ENCODE results near the gene IL17RE.
A peak's percentile ranks its signal among the peaks of the same experiment; 100 is the strongest.
"Not testable (repeated sequence)": the region's sequence is repeated elsewhere in the genome, so short reads cannot be mapped to it uniquely, and the experiment has no call there.

IL17RE gene

DNA sequence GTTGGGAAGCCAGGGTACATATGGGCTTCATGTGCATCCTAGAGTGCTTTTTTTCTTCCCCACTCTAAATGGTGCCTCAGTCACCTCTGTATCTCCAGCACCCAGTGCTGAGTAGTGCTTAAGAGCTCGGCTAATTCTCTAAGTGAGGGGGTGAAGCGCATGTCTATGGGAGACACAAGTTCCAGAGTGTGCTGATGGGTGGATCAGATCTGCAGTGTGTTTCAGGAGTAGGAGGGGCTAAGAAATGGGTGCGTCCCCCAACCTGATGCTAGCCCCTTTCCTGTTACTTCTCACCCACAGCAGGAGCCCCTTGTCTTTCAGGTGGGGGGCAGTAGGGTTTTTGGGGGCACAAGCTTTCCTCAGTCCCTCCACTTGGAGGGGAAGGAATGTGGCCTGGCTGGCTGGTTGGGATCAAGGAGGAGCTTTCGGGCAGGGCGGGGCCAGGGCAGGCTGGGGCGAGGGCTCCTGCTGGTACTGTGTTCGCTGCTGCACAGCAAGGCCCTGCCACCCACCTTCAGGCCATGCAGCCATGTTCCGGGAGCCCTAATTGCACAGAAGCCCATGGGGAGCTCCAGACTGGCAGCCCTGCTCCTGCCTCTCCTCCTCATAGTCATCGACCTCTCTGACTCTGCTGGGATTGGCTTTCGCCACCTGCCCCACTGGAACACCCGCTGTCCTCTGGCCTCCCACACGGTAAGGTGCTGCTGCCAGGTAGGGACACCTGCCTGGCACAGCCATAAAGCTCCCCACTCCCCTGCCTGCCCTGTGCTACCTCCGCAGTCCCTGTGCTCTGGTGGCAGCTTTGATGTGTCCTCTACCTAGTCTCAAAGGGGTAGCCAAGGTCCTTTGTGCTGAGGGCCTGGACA is at the start of gene IL17RE:
Gene IL17RE, plus strand, starts transcription at position 477 of the 866 bp plus-strand sequence. Its CDS starts 85 bp downstream, at position 562.
- peak; percentile 12 for DNase-seq

DNA sequence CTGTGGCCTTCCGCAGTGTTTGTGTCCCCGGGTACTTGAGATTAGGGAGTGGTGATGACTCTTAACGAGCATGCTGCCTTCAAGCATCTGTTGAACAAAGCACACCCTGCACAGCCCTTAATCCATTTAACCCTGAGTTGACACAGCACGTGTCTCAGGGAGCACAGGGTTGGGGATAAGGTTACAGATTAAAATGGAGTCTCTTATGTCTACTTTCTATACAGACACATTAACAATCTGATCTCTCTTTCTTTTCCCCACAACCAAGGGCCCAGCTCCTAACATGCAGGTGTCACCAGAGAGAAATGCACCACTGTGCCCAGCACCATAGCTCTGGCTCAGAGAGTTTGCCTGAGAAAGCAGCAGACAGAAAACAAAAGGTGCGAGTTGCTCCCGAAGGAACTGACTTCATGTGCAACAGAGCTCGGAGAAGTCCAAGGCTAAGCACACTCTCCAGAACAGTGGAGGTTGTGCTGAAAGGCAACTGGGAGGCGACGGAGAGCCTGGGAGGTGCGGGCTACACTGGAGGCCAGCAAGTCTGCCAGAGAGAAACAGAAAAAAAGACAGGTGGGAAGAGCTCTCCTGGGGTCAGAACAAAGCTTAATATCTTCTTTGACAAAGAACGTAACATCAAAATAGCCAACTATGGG is 48.2 kb upstream of the IL17RE start:
- DNase-seq: not testable (repeated sequence)

GRCh38 chr3:9855594-9855993 is 47.1 kb upstream of the IL17RE start:
- no peak for DNase-seq

GRCh38 chr3:9859530-9860025 is 43.1 kb upstream of the IL17RE start:
- DNase-seq: no peak

DNA sequence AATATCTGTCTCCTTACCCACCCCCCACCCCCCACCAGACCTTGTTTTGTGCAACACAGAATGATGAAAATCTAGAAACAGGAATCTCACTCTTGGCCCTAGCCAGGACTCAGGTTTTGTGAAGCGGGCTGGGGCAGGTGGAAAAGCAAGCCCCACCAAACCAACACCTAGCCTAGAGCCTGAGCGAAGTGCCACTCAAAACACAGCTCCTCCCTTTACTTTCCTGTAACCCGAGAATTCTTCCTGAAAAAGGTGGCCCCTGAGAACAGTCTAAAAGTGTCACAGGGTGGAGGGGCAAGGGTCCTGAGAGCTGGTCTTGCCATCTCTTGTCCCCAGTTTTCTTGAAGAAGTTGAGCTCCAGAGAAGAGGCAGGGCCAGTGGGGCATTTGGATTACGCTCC is 41.4 kb upstream of the IL17RE start:
- no peak for DNase-seq

DNA sequence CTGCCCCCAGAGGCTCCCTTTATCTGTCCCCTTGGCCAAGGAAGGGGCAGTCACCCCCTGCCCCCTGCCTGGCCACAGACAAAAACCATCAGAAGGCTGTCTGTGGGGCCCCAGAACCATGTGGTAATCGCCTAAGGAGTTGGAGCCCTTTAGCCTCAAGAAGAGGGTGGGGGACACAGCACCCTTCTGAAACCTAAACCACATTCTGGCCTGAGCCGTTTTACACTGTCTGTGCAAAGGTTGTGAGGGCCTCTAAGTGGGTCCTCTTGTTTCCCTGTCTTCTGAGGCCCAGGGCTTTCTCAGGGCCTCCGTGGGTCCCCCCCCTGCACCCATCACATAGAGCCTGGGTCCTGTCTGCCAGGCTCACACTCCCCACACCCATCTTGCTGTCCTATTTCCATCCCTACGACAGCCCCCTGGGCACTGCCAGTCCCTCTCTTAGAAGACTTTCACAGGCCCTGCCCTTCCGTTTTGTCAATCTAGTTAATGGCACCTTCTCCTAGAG is 41.0 kb upstream of the IL17RE start:
- DNase-seq: no peak

- DNase-seq: peak; percentile 60
Observed at GRCh38 chr3:9862391-9863057, 40.1 kb upstream of the IL17RE start.

- DNase-seq: no peak
Observed at GRCh38 chr3:9863058-9863772, 39.4 kb upstream of the IL17RE start.

DNA sequence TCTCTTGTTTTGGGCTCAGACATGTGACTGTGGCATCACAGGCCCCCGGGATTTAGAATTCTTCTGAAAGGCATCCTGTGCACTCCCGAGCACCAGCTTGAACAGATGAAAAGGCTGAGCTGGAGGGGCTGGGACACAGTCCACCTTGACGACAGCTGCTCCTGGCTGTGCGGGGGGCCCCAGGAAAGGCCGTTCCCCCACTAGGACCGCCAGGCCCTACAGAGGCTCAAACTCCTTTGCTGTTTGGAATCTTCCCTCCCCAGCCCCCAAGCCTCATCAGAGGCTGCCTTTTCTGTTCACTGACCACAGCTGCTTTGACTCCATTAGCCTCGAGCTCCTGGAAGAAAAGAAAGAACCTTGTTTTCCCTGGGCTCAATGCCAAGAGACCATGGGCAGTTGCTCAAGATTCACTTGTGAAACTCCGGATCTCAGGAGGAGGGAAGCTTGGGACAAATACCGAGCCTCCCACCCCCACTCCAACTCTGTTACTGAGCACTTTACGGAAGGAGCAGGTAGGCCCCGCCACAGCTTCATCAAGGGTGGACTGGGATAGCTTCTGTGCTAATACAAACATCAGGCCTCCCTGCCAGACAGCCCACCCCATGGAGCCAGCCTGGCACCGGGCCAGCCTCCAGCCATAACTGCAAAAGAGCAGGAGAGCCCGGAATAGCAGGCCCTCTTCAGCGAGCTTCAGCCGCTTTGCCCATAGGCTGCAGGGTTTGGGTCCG is 38.3 kb upstream of the IL17RE start:
- DNase-seq: peak; percentile 75

DNA sequence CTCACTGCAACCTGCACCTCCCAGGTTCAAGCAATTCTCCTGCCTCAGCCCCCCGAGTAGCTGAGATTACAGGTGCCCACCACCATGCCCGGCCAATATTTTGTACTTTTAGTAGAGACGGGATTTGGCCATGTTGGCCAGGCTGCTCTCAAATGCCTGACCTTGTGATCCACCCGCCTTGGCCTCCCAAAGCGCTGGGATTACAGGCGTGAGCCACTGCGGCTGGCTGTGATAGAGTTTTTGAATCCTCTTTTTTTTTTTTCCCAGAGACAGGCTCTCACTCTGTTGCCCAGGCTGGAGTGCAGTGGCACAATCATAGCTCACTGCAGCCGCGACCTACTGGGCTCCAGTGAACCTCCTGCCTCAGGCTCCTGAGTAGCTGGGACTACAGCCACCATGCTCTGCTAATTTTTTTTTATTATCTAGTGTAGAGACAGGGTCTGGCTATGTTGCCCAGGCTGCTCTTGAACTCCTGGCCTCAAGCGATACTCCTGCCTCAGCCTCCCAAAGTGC is 37.5 kb upstream of the IL17RE start:
- DNase-seq: not testable (repeated sequence)

DNA sequence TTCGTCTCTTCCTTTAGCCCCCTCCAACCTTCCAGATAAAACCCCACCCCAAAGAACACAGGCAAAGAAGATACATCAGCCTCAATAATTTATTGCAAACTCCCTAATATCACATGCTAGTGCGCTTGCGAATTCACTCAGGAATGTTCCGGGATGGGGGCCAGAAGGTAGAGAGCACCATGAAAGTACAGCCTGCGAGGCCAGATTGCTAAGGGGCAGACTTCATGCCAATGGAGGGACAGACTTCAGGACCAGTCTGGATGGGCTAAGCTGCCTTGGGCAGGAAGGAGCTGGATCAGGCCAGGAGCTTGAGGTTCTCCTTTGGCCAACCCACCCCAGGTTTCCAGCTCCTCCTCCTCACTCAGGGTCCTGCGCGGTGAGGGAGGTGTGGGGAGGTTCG is 36.0 kb upstream of the IL17RE start:
- no peak for DNase-seq

DNA sequence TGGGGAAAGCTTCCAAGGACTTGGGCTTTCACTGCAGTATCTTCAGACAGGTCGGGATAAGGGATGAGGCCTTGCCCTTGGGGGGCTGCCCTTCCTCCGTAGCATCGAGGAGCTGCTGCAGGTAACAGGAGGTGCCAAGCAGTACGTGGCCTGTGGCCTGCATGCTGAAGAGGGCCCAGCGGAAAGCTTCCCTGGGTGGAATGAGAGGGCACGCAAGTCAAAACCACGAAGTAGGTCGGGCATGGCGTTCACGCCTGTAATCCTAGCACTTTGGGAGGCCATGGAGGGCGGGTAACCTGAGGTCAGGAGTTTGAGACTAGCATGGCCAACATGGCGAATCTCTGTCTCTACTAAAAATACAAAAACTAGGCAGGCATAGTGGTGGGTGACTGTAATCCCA is 35.5 kb upstream of the IL17RE start:
- no peak for DNase-seq

DNA sequence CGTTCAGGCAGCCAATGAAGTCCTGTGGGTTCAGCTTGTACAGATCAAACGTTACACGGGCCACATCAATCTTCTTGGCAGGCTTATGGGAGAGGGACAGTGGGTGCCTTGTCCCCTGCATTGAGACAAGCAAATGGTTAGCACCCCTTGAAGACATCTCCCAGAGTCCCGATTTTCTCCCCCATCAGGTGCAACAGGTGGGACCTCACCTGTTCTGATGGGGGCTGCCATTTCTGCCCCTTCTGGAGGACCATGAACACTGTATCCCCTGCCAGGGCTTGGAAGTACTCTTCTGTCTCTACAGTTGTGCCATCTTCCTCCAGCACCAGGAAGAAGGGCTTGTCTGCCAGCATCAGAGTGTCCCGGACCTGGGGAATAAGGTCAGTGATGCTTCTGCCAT is 32.7 kb upstream of the IL17RE start:
- DNase-seq: no peak

DNA sequence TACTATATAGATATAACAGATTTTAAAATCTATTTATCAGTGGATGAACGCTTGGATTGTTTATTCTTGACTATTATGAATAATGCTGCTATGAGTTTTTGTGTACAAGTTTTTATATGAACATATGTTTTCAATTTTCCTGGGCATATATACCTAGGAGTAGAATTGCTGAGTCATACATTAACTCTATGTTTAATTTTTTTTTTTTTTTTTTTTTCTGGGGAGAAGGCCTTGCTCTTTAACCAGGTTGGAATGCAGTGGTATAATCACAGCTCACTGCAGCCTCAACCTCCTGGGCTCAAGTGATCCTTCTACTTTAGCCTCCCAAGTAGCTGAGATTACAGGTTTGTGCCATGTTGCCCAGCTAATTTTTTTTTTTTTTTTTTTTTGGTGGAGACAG is 31.7 kb upstream of the IL17RE start:
- no peak for DNase-seq

DNA sequence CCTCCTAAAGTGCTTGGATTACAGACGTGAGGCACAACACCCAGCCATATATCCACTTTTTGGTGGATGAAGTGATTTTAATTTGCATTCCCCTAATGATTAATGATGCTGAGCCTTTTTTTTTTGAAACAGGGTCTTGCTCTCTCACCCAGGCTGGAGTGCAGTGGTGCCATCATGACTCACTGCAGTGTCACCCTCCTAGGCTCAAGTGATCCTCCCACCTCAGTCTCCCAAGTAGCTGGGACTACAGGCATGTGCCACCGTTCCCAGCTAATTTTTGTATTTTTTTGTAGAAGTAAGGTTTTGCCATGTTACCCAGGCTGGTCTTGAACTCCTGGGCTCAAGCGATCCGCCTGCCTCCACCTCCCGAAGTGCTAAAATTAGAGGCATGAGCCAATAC is 30.6 kb upstream of the IL17RE start:
- not testable (repeated sequence) for DNase-seq

GRCh38 chr3:9875448-9875847 is 27.2 kb upstream of the IL17RE start:
- no peak for DNase-seq

DNA sequence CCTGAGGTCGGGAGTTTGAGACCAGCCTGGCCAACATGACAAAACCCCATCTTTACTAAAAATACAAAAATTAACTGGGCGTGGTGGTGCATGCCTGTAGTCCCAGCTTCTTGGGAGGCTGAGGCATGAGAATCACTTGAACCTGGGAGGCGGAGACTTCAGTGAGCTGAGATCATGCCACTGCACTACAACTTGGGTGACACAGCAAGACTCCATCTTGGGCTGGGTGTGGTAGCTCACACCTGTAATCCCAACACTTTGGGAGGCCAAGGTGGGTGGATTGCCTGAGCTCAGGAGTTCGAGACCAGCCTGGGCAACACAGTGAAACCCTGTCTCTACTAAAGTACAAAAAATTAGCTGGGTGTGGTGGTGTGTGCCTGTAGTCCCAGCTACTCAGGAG is 26.4 kb upstream of the IL17RE start:
- not testable (repeated sequence) for DNase-seq

GRCh38 chr3:9876991-9877390 is 25.7 kb upstream of the IL17RE start:
- no peak for DNase-seq

DNA sequence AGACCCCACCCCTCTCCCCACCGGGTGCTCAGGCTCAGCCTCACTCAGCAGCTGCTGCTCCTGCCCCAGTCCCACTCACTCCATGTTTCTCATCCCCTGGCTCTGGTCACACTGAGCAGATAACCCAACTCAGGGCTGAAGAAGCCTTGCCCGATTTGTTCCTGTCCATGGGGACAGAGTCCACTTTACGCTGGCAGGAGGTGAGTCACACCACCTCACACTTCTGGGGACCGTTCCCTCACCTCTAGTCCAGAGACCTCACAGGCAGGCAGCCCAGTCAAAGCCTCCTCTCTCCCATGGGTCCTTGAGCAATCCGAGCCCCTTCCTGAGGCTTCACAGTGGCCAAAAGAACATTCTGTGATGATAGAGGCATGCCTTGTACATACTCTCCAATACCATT is 23.9 kb upstream of the IL17RE start:
- no peak for DNase-seq

DNA sequence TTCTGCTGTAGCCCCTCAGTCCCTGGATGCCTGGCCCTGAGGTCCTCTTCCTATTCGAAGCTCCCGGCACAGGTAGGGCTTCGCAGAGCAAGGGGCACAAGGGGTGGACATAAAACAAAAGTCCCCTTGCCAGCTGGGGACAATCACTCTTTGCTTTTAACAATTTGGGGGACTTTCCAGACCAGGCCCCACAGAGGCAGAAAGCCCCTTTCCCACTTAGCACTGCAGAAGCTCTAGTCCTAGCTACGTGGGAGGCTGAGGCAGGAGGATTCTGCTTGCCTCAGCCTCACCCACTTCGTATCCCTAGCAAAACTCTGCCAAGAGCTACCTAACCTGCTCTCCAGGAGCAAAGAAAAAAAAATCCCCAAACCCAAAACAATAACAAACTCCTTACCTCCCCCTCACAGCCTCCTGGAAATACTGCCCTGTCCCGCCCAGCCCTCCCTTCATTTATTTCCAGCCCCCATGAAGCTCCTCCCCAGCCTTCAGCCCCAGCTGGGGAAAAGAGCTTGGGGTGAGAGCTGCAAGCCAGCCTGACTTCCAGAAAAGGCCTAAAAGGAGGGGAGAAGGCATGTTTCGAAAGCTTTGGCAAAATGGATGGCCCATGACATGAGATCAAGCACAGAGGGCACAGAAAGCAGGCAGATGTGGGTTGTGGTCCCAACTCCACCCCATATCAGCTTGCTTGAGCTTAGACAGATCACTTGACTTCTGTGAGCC is 22.7 kb upstream of the IL17RE start, which contains the start of gene CIDEC:
Gene CIDEC, minus strand, starts transcription at position 424 of the 720 bp plus-strand sequence. CDS start 1,767 bp downstream, outside the sequence.
- no peak for DNase-seq

GRCh38 chr3:9881441-9881840 is 21.2 kb upstream of the IL17RE start:
- DNase-seq: no peak

Measured in eye (tissue), 1 donor.